Endometrial microvascular endothelial cells (primary cell): ENCODE results near the gene REM1. TPM values are rescaled to one million over a fixed set of nuclear protein-coding genes. Genes with fewer than 3 reads are reported as not detected.
"Not testable (repeated sequence)": the region's sequence is repeated elsewhere in the genome, so short reads cannot be mapped to it uniquely, and the experiment has no call there.

Source experiments
- in situ Hi-C: cut with HindIII; loops from 2 replicates; pipeline ENCODE4 v1.10.0; 2017; ENCODE audit warnings: low sequenced_read_pairs, low pct_unique_long_range_greater_than_20kb; ENCODE audit errors: inconsistent ontology term
- total RNA-seq: library from RNA; depleted of rRNA; stranded (reverse); fragments of >200 nt; gene quantifications from one replicate; pipeline ENCODE4 v1.2.3, GENCODE V29; 2015; ENCODE audit errors: inconsistent ontology term

The REM1 gene, protein sequence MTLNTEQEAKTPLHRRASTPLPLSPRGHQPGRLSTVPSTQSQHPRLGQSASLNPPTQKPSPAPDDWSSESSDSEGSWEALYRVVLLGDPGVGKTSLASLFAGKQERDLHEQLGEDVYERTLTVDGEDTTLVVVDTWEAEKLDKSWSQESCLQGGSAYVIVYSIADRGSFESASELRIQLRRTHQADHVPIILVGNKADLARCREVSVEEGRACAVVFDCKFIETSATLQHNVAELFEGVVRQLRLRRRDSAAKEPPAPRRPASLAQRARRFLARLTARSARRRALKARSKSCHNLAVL
- not detected for total RNA-seq

GRCh38 chr20:31474758-31475427 is at the start of gene REM1, which contains the start of gene DEFB124:
Gene REM1 (plus strand): TSS chr20:31475288. CDS start chr20:31476446, 1,158 bp downstream.
Gene DEFB124 (minus strand): TSS chr20:31475127. CDS start chr20:31473013, 2,114 bp downstream.
- in situ Hi-C loops, result no loop called here

GRCh38 chr20:31425797-31426196 is 49.3 kb upstream of the REM1 start:
- in situ Hi-C loops, result no loop called here

DNA sequence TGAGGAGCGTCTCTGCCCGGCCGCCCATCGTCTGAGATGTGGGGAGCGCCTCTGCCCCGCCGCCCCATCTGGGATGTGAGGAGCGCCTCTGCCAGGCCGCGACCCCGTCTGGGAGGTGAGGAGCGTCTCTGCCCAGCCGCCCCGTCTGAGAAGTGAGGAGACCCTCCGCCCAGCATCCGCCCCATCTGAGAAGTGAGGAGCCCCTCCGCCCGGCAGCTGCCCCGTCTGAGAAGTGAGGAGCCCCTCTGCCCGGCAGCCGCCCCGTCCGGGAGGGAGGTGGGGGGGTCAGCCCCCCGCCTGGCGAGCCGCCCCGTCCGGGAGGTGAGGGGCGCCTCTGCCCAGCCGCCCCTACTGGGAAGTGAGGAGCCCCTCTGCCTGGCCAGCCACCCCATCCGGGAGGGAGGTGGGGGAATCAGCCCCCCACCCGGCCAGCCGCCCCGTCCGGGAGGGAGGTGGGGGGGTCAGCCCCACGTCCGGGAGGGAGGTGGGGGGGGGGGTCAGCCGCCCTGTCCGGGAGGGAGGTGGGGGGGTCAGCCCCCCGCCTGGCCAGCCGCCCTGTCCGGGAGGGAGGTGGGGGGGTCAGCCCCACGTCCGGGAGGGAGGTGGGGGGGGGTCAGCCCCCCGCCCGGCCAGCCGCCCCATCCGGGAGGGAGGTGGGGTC is 48.1 kb upstream of the REM1 start:
- in situ Hi-C loops, result not testable (repeated sequence)

- in situ Hi-C loops, result not testable (repeated sequence)
Measured at GRCh38 chr20:31427576-31427975, 47.5 kb upstream of the REM1 start.

DNA sequence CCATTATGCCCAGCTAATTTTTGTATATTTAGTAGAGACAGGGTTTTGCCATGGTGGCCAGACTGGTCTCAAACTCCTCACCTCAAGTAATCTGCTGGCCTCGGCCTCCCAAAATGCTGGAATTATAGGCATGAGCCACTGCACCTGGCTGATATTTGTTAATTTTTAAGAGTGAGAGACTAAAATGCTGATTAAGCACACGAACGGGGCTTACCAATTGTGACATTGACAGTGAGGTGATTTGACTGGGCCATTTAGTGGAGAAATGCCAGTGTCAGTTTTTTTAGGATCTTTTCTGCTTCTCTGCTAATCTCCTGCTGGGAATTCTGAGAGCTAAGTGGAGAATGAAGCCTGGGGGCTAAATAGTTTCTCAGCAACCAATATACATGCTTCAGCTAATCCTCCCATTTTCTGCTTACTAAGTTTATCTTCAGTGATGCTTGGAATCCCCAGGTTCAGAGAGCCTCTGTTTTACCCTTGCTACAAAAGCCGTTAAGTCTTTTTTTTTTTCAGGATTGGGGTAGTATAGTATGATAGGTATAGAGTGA is 44.4 kb upstream of the REM1 start:
- in situ Hi-C loops, result no loop called here

DNA sequence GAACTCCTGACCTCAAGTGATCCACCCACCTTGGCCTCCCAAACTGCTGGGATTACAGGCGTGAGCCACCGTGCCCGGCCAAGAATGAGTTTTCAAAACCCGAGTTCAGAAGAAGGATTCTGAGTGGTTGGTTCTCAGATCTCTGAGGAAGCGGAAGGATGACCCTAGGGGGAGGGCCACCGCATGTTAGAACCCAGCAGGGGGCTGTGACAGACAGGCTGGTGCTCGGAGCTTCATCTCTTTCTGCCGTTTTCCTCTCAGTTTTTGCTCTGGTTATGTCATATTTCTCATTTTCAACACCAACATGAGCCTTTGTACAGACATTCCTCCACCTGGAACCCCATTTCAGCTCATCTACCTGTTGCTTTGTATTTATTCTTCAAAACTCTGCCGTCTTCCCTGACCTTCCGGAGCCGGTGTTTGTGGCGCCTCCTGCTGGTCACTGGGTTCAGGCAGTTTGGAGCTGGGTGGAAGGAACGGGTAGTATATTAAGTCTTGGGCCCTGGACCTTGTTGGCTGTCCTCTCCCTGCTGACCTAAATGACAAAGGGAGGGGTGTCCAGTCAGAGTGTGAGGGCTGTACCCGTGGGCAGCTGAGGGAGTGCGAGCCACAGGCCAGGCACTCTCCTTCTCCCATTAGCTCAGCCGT is 35.0 kb upstream of the REM1 start, which contains the start of gene DEFB123:
TSS of gene DEFB123 (plus strand) at position 621 of the 648 bp plus-strand sequence. CDS start 67 bp downstream, outside the sequence.
- in situ Hi-C loops, result no loop called here

- in situ Hi-C loops, result no loop called here
Measured at GRCh38 chr20:31446084-31446819, 28.8 kb upstream of the REM1 start.

- in situ Hi-C loops, result no loop called here
Measured at GRCh38 chr20:31449511-31450414, 25.3 kb upstream of the REM1 start.

GRCh38 chr20:31452575-31452974 is 22.5 kb upstream of the REM1 start:
- in situ Hi-C loops, result no loop called here

DNA sequence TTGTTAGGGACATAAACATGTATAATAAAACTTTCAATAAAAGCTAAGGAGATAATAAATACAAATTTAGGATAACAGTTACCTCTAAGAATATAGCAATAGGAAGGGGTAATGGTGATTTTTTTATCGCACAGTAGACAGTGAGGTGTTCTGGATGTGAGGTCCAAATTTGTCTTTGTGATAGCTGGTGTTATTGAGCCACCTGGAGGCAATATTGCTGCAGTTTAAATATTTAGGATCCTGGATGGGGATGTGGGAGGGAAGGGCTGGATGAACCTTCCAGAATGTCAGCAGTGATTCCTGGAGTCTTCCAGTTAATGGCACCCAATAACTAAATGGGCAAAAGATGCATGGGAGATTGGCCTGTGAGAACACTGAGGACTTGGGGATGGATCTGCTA is 20.7 kb upstream of the REM1 start:
- in situ Hi-C loops, result no loop called here

DNA sequence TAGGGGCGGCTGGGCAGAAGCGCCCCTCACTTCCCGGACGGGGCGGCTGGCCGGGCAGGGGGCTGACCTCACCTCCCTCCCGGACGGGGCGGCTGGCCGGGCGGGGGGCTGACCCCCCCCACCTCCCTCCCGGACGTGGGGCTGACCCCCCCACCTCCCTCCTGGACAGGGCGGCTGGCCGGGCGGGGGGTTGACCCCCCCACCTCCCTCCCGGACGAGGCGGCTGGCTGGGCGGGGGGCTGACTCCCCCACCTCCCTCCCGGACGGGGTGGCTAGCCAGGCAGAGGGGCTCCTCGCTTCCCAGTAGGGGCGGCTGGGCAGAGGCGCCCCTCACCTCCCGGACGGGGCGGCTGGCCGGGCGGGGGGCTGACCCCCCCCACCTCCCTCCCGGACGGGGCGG is 4.1 kb upstream of the REM1 start:
- in situ Hi-C loops, result not testable (repeated sequence)

DNA sequence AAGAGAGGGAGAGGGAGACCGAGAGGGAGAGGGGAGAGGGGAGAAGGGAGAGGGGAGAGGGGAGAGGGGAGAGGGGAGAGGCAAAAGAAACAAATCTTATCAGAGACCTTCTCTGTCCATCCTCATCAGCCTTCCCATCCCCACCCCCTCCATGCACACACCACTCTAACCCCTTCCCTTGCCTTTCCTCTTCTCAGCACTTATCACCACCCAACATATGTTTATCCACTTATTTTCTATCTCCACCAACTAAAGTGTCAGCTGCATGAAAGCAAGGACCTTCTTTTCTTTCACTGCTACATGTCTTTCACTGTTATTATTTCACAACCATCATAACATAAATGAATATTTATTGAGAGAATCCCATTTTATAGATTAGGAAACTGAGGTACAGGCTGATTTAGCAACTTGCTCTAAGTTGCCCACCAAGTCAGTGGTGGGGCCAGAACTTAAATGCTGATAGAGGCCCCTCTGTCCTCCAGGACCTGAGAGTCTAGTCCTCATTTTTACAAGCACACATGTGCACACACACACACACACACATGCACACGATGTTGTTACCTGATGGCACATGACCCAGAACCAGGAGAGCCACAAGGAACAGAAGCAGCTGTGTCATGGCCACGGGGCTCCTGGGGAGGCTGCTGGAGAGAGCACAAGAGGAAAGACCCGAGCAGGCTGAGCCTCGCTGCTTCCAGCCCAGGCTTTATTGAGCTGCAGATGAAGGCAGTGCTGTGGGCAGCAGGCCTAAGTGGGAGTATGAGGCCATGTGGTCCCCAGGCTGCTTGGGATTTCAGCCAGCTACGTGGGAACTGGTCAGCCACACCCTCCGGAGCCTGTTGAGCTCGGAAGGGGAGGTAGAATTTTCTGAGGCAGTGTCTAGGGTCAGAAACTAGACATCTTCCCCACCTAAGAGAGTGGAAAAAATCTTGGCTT is 2.4 kb upstream of the REM1 start:
- in situ Hi-C loops, result no loop called here

- in situ Hi-C loops, result no loop called here
Measured at GRCh38 chr20:31473331-31474096, 1.6 kb upstream of the REM1 start.

GRCh38 chr20:31474097-31474436 is 1.0 kb upstream of the REM1 start:
- in situ Hi-C loops, result no loop called here

GRCh38 chr20:31475472-31476293 is 595 bp downstream of the REM1 start:
- in situ Hi-C loops, result no loop called here
